VCaP (cell line): Measurements from ENCODE around the gene C16orf96.

Source experiments
- H3K27ac ChIP-seq: fragments of 450-650 bp; 2 replicates; pipeline ENCODE4 v1.5.1; 2017
- CTCF ChIP-seq: fragments of 450-650 bp; conservative IDR thresholded peaks from 2 replicates; pipeline ENCODE4 v1.5.1; 2017; ENCODE audit warnings: mild to moderate bottlenecking, moderate library complexity

C16orf96 gene

GRCh38 chr16:4511441-4512082, 44.6 kb upstream of the C16orf96 start:
- H3K27ac ChIP-seq: no peak overlapping the region
- TF ChIP-seq CTCF: peak; percentile 60

GRCh38 chr16:4512473-4512872, 43.7 kb upstream of the C16orf96 start:
- no peak for TF ChIP-seq CTCF
- no peak overlapping the region for H3K27ac ChIP-seq

- no peak overlapping the region for H3K27ac ChIP-seq
- TF ChIP-seq CTCF: no peak
Measured at GRCh38 chr16:4513086-4513860, 42.9 kb upstream of the C16orf96 start.

- TF ChIP-seq CTCF: no peak
- no peak overlapping the region for H3K27ac ChIP-seq
Measured at GRCh38 chr16:4513881-4514280, 42.3 kb upstream of the C16orf96 start.

GRCh38 chr16:4514606-4515005, 41.5 kb upstream of the C16orf96 start:
- no peak for TF ChIP-seq CTCF
- H3K27ac ChIP-seq: no peak overlapping the region

- no peak overlapping the region for H3K27ac ChIP-seq
- TF ChIP-seq CTCF: no peak
Measured at GRCh38 chr16:4515611-4516233, 40.4 kb upstream of the C16orf96 start.
